IMR-90 (cell line): ENCODE results near the gene RPS6KA5. TPM values are rescaled to one million over a fixed set of nuclear protein-coding genes. Genes with fewer than 3 reads are reported as not detected.

Experiments used
- ATAC-seq: fragments of 200-7000 bp; cut with Tn5 transposase; 2 replicates; pipeline ENCODE4 v1.9.1; 2020; ENCODE audit warnings: low read depth, mild to moderate bottlenecking, moderate library complexity
- BruUV-seq: library from RNA; stranded (reverse); fragments of 400-500 nt; replicated peaks from 2 replicates; lab custom pipeline; 2021; lab: Mats Ljungman, UMichigan
- CTCF ChIA-PET: fragments of 300-600 bp; formaldehyde crosslinking; extraction: SDS; loops from one replicate; lab custom pipeline; 2021; ENCODE audit warnings: antibody characterized with exemption; lab: Yijun Ruan, JAX
- POLR2A ChIA-PET: fragments of 300-600 bp; sonication (Branson Sonifier 250); formaldehyde crosslinking; loops from one replicate; lab custom pipeline; 2022; ENCODE audit warnings: antibody characterized with exemption; ENCODE audit not compliant: unreplicated experiment; lab: Charles Lee
- DNase-seq: peaks from one replicate; pipeline ENCODE4 v3.0.0; 2013
- H2AFZ ChIP-seq: replicated peaks from 2 replicates; pipeline ENCODE3; 2013; ENCODE audit warnings: low read length, mild to moderate bottlenecking; ENCODE audit not compliant: poor library complexity
- H2AK5ac ChIP-seq: 2 replicates; pipeline ENCODE4 v1.6.1; 2013; ENCODE audit warnings: low read depth, low read length, inconsistent platforms
- H2AK9ac ChIP-seq: replicated peaks from 2 replicates; pipeline ENCODE3; 2013; ENCODE audit warnings: mild to moderate bottlenecking, low read depth, low read length, moderate library complexity; ENCODE audit not compliant: poor library complexity
- H2BK120ac ChIP-seq: 2 replicates; pipeline ENCODE4 v1.6.1; 2013; ENCODE audit warnings: low read depth, low read length, inconsistent platforms
- H2BK15ac ChIP-seq: 3 replicates; pipeline ENCODE4 v1.6.1; 2013; ENCODE audit warnings: low read depth, low read length, inconsistent platforms
- H2BK20ac ChIP-seq: 2 replicates; pipeline ENCODE4 v1.6.1; 2013; ENCODE audit warnings: low read depth, mild to moderate bottlenecking, inconsistent platforms, low read length, moderate library complexity
- H2BK5ac ChIP-seq: 2 replicates; pipeline ENCODE4 v1.6.1; 2013; ENCODE audit warnings: mild to moderate bottlenecking, low read depth, low read length, inconsistent platforms; ENCODE audit not compliant: poor library complexity, severe bottlenecking
- H3K14ac ChIP-seq: replicated peaks from 2 replicates; pipeline ENCODE4 v1.6.1; 2013; ENCODE audit warnings: low read depth, low read length, inconsistent platforms
- H3K18ac ChIP-seq: 2 replicates; pipeline ENCODE4 v1.6.1; 2013; ENCODE audit warnings: low read depth, low read length, control low read depth
- H3K23ac ChIP-seq: 2 replicates; pipeline ENCODE4 v1.6.1; 2013; ENCODE audit warnings: low read depth, low read length, inconsistent platforms
- H3K27ac ChIP-seq: 2 replicates; pipeline ENCODE4 v1.5.1; 2013; ENCODE audit warnings: mild to moderate bottlenecking, control low read depth, low read length; ENCODE audit not compliant: insufficient read depth
- H3K27me3 ChIP-seq: 2 replicates; pipeline ENCODE4 v1.6.1; 2013; ENCODE audit warnings: low read length; ENCODE audit not compliant: control insufficient read depth, insufficient read depth
- H3K36me3 ChIP-seq: 2 replicates; pipeline ENCODE4 v1.6.1; 2013; ENCODE audit warnings: low read length, mixed read lengths; ENCODE audit not compliant: control insufficient read depth, insufficient read depth
- H3K4ac ChIP-seq: 2 replicates; pipeline ENCODE4 v1.6.1; 2013; ENCODE audit warnings: low read depth, low read length, inconsistent platforms
- H3K4me1 ChIP-seq: 2 replicates; pipeline ENCODE4 v1.6.1; 2013; ENCODE audit warnings: low read length, mixed read lengths; ENCODE audit not compliant: control insufficient read depth, insufficient read depth
- H3K4me2 ChIP-seq: 2 replicates; pipeline ENCODE4 v1.6.1; 2013; ENCODE audit warnings: low read depth, mild to moderate bottlenecking, control low read depth, low read length, moderate library complexity
- H3K4me3 ChIP-seq: 2 replicates; pipeline ENCODE4 v1.5.1; 2013; ENCODE audit warnings: low read depth, mild to moderate bottlenecking, control low read depth, low read length, moderate library complexity; ENCODE audit not compliant: insufficient read depth
- H3K56ac ChIP-seq: 2 replicates; pipeline ENCODE4 v1.6.1; 2013; ENCODE audit warnings: low read length, inconsistent platforms; ENCODE audit not compliant: insufficient read depth; ENCODE audit errors: extremely low read depth
- H3K79me1 ChIP-seq, 2 experiments: 2 replicates each; pipeline ENCODE4 v1.6.1; 2013; ENCODE audit warnings: low read length in 2 of 2, inconsistent platforms in 1 of 2, low read depth in 1 of 2
- H3K9ac ChIP-seq: 2 replicates; pipeline ENCODE4 v1.6.1; 2013; ENCODE audit warnings: low read depth, low read length, control low read depth
- H3K9me1 ChIP-seq: 2 replicates; pipeline ENCODE4 v1.6.1; 2013; ENCODE audit warnings: low read length, inconsistent platforms; ENCODE audit not compliant: insufficient read depth
- H3K9me3 ChIP-seq: 2 replicates; pipeline ENCODE4 v1.6.1; 2013; ENCODE audit warnings: low read length; ENCODE audit not compliant: control insufficient read depth, insufficient read depth
- H4K20me1 ChIP-seq: 2 replicates; pipeline ENCODE4 v1.6.1; 2013; ENCODE audit warnings: low read length, inconsistent platforms; ENCODE audit not compliant: insufficient read depth
- H4K5ac ChIP-seq: 2 replicates; pipeline ENCODE4 v1.6.1; 2013; ENCODE audit warnings: mild to moderate bottlenecking, low read depth, low read length, control low read depth
- H4K8ac ChIP-seq, 2 experiments: 2 replicates each; pipeline ENCODE4 v1.6.1; 2013; ENCODE audit warnings: low read depth in 2 of 2, low read length in 2 of 2, control low read depth in 1 of 2, inconsistent platforms in 1 of 2
- H4K91ac ChIP-seq: 2 replicates; pipeline ENCODE4 v1.6.1; 2013; ENCODE audit warnings: low read depth, low read length, inconsistent platforms; ENCODE audit not compliant: insufficient read depth
- CEBPB ChIP-seq: IDR thresholded peaks from 2 replicates; pipeline ENCODE4 v1.6.1; 2012; ENCODE audit warnings: low read depth, low read length, improper control_type of control experiment
- CHD1 ChIP-seq: IDR thresholded peaks from 2 replicates; pipeline ENCODE4 v1.6.1; 2012; ENCODE audit warnings: low read depth, low read length, improper control_type of control experiment
- FOS ChIP-seq: fragments of 150-350 bp; IDR thresholded peaks from 2 replicates; pipeline ENCODE4 v1.6.1; 2016; ENCODE audit warnings: low read depth, low read length
- MAFK ChIP-seq: IDR thresholded peaks from 2 replicates; pipeline ENCODE4 v1.6.1; 2012; ENCODE audit warnings: low read depth, low read length, improper control_type of control experiment
- MXI1 ChIP-seq: IDR thresholded peaks from 2 replicates; pipeline ENCODE4 v1.6.1; 2012; ENCODE audit warnings: low read depth, mild to moderate bottlenecking, low read length, moderate library complexity, borderline replicate concordance
- NFE2L2 ChIP-seq: fragments of 150-350 bp; IDR thresholded peaks from 2 replicates; pipeline ENCODE4 v1.6.1; 2016; ENCODE audit warnings: low read depth, mild to moderate bottlenecking, low read length
- POLR2A ChIP-seq: IDR thresholded peaks from 2 replicates; pipeline ENCODE4 v1.6.1; 2012; ENCODE audit warnings: mild to moderate bottlenecking, low read depth, low read length
- RAD21 ChIP-seq: IDR thresholded peaks from 2 replicates; pipeline ENCODE4 v1.6.1; 2012; ENCODE audit warnings: low read length, improper control_type of control experiment
- RFX5 ChIP-seq: IDR thresholded peaks from 2 replicates; pipeline ENCODE4 v1.8.0; 2012; ENCODE audit warnings: low read depth, mild to moderate bottlenecking, low read length, moderate library complexity
- WGBS, 2 experiments: methylation state at CpG; one replicate each; pipeline versions ENCODE4 v1.1.5 to v1.1.7; 2013; ENCODE audit warnings: missing lambda C conversion rate in 2 of 2; ENCODE audit not compliant: insufficient read length in 1 of 2; ENCODE audit errors: extremely low coverage in 2 of 2; 5-methylcytosine and 5-hydroxymethylcytosine counted together
- dilution Hi-C: fragments of 300-500 bp; cut with HindIII; formaldehyde crosslinking; loops from one replicate; pipeline ENCODE4 v1.14.3; 2018; ENCODE audit warnings: low sequenced_read_pairs; ENCODE audit not compliant: unreplicated experiment
- in situ Hi-C: fragments of 300-500 bp; cut with MboI; formaldehyde crosslinking; loops from 3 replicates; pipeline ENCODE4 v1.14.3; 2019; ENCODE audit warnings: low sequenced_read_pairs, inconsistent platforms, mixed read lengths
- intact Hi-C: fragments of 100-400 bp; cut with micrococcal nuclease; formaldehyde crosslinking; loops from 2 replicates; pipeline ENCODE4 v1.10.0; 2022
- polyA plus RNA-seq, 3 experiments: library from polyadenylated mRNA; depleted of rRNA; stranded (reverse); fragments of >200 nt; gene quantifications; 2 replicates each; pipeline ENCODE4 v1.2.3, GENCODE V29; 2012; ENCODE audit warnings: low replicate concordance in 1 of 3
- total RNA-seq: library from RNA; depleted of rRNA; stranded (reverse); fragments of >200 nt; gene quantifications from 2 replicates; pipeline ENCODE4 v1.2.3, GENCODE V29; 2012
- TF ChIP-seq, protein P1 (sequence below): fragments of 150-350 bp; IDR thresholded peaks from 2 replicates; pipeline ENCODE4 v1.6.1; 2016; ENCODE audit warnings: low read depth, mild to moderate bottlenecking, low read length, moderate library complexity, borderline replicate concordance
- TF ChIP-seq, protein P2 (sequence below): conservative IDR thresholded peaks from 2 replicates; pipeline ENCODE4 v1.5.1; 2012; ENCODE audit warnings: mild to moderate bottlenecking, low read depth, low read length, improper control_type of control experiment

RPS6KA5 gene
- total and polyA plus RNA-seq, 2 of the 4 experiments (the other 2 are of a cell fraction): 0.36 TPM

DNA sequence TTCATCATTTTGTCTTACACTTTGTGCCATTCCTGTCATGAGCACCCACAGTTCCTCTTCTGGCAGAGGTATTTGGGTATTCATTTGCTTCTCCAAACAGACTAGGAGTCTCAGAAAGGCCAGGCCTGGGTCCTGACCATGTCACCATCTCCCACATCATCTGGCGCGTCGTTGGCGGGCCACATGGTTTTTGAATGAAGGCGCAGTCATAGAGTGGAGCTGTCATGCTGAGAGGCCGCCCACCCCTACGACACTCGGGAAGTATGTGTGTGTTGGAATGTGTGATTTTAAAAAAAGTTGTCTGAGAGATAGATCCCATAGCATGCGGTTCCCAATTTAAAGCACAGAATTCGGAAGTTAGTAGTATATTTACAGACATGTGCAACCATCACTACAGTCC, 228.6 kb downstream of the RPS6KA5 start:
- CTCF ChIA-PET: no interaction called here
- no CpG with 5 or more reads among the region's 10 CpGs for WGBS, 2 experiments
- Histone ChIP-seq H3K14ac (no peak overlapping the region), H4K5ac (no peak overlapping the region), H2AFZ (no peak overlapping the region), H3K4me1 (peaks cover 9% of the 10 kb centered on the region), H2BK15ac (no peak overlapping the region), H2BK5ac (no peak overlapping the region), H3K79me1 (no peaks in the 10 kb centered on the region), H2BK120ac (no peak overlapping the region), H2BK20ac (no peak overlapping the region), H4K8ac (no peak overlapping the region), H4K20me1 (no peaks in the 10 kb centered on the region), H3K27ac (no peak overlapping the region), H3K23ac (no peak overlapping the region), H4K91ac (no peak overlapping the region), H3K27me3 (peaks cover 4% of the 10 kb centered on the region; the same call in 1 of the 2 replicates), H3K18ac (no peak overlapping the region), H3K4ac (no peak overlapping the region), H3K4me2 (no peak overlapping the region), H3K36me3 (no peaks in the 10 kb centered on the region), H2AK9ac (no peak overlapping the region), H3K9me1 (peaks cover 8% of the 10 kb centered on the region; the same call in 1 of the 2 replicates), H3K9me3 (no peaks in the 10 kb centered on the region), H2AK5ac (no peak overlapping the region), H3K56ac (no peak overlapping the region), H3K4me3 (no peak overlapping the region), H3K9ac (no peak overlapping the region)
- TF ChIP-seq NFE2L2: no peak
- no peak for TF ChIP-seq CEBPB
- TF ChIP-seq RAD21: no peak
- TF ChIP-seq, protein P1, sequence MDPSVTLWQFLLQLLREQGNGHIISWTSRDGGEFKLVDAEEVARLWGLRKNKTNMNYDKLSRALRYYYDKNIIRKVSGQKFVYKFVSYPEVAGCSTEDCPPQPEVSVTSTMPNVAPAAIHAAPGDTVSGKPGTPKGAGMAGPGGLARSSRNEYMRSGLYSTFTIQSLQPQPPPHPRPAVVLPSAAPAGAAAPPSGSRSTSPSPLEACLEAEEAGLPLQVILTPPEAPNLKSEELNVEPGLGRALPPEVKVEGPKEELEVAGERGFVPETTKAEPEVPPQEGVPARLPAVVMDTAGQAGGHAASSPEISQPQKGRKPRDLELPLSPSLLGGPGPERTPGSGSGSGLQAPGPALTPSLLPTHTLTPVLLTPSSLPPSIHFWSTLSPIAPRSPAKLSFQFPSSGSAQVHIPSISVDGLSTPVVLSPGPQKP: no peak
- TF ChIP-seq RFX5: no peak
- no peak for TF ChIP-seq MXI1
- no peak for TF ChIP-seq CHD1
- no peak for TF ChIP-seq FOS
- TF ChIP-seq POLR2A: no peak
- no peak for TF ChIP-seq MAFK
- TF ChIP-seq, protein P2, sequence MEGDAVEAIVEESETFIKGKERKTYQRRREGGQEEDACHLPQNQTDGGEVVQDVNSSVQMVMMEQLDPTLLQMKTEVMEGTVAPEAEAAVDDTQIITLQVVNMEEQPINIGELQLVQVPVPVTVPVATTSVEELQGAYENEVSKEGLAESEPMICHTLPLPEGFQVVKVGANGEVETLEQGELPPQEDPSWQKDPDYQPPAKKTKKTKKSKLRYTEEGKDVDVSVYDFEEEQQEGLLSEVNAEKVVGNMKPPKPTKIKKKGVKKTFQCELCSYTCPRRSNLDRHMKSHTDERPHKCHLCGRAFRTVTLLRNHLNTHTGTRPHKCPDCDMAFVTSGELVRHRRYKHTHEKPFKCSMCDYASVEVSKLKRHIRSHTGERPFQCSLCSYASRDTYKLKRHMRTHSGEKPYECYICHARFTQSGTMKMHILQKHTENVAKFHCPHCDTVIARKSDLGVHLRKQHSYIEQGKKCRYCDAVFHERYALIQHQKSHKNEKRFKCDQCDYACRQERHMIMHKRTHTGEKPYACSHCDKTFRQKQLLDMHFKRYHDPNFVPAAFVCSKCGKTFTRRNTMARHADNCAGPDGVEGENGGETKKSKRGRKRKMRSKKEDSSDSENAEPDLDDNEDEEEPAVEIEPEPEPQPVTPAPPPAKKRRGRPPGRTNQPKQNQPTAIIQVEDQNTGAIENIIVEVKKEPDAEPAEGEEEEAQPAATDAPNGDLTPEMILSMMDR: no peak
- intact Hi-C loops (no loop called here), in situ Hi-C loops (no loop called here), dilution Hi-C loops (no loop called here)
- POLR2A ChIA-PET: no interaction called here
- no peak for DNase-seq
- no TSS peak for BruUV-seq
- ATAC-seq: no peak
